ENCODE results near the gene CLDN3. TPM values are rescaled to one million over a fixed set of nuclear protein-coding genes. Genes with fewer than 3 reads are reported as not detected.

Gene CLDN3
- total RNA-seq, 4 donors from 2014 or later, result 0.80 TPM; not detected in 3

- intact Hi-C loops (cut with DNase I), result no loop called here
- 64% methylated on average over 14 of the region's 17 CpGs for WGBS
- TF ChIP-seq EP300 (IDR thresholded peaks at IDR 0.05) (no peak), POLR2A (IDR thresholded peaks at IDR 0.05; ENCODE audit: low read depth) (no peak), CTCF (IDR thresholded peaks at IDR 0.05) (no peak), POLR2AphosphoS5 (IDR thresholded peaks at IDR 0.05) (no peak)
- H3K9me3 ChIP-seq, result no peaks in the 10 kb centered on the region
- no peaks in the 10 kb centered on the region for H3K36me3 ChIP-seq
- H3K4me1 ChIP-seq, result peaks cover 8 to 25% (median 20%) of the 10 kb centered on the region in 4 donors
- H3K27ac ChIP-seq (replicated peaks in 1 of 4), result no peak overlapping the region
- peak overlapping the region in 2 of 4 donors; percentile 27 to 37 for H3K4me3 ChIP-seq
- peaks cover 0 to 53% (median 28%) of the 10 kb centered on the region in 4 donors for H3K27me3 ChIP-seq
- DNase-seq (ENCODE audit: extremely low spot score), result no peak
These were observed 995 bp upstream of the CLDN3 start for GRCh38 chr7:73770860-73771670.

- Histone ChIP-seq H3K36me3 (no peaks in the 10 kb centered on the region), H3K4me1 (peaks cover 8 to 25% (median 20%) of the 10 kb centered on the region in 4 donors), H3K27me3 (peaks cover 0 to 53% (median 28%) of the 10 kb centered on the region in 4 donors), H3K27ac (replicated peaks in 1 of 4) (no peak overlapping the region), H3K9me3 (no peaks in the 10 kb centered on the region), H3K4me3 (peak overlapping the region; percentile 27 to 45 (median 37))
- DNase-seq (ENCODE audit: extremely low spot score), result no peak
- TF ChIP-seq POLR2AphosphoS5 (IDR thresholded peaks at IDR 0.05) (no peak), EP300 (IDR thresholded peaks at IDR 0.05) (no peak), CTCF (IDR thresholded peaks at IDR 0.05) (no peak)
- intact Hi-C loops (cut with DNase I), result no loop called here
- WGBS, result 14% methylated on average over 24 of the region's 49 CpGs
These were observed 529 bp downstream of the CLDN3 start for GRCh38 chr7:73769481-73770001.

GRCh38 chr7:73768641-73769480, 1.2 kb downstream of the CLDN3 start:
- Histone ChIP-seq H3K36me3 (no peaks in the 10 kb centered on the region), H3K4me1 (peaks cover 8 to 25% (median 20%) of the 10 kb centered on the region in 4 donors), H3K27ac (replicated peaks in 1 of 4) (no peak overlapping the region), H3K9me3 (no peaks in the 10 kb centered on the region), H3K4me3 (no peak overlapping the region), H3K27me3 (peaks cover 0 to 53% (median 28%) of the 10 kb centered on the region in 4 donors)
- intact Hi-C loops (cut with DNase I), result no loop called here
- TF ChIP-seq POLR2A (IDR thresholded peaks at IDR 0.05; ENCODE audit: low read depth) (no peak), POLR2AphosphoS5 (IDR thresholded peaks at IDR 0.05) (no peak), EP300 (IDR thresholded peaks at IDR 0.05) (no peak), CTCF (IDR thresholded peaks at IDR 0.05) (no peak)
- no peak for DNase-seq (ENCODE audit: extremely low spot score)
- 44% methylated on average over 9 of the region's 53 CpGs for WGBS

- Histone ChIP-seq H3K36me3 (no peaks in the 10 kb centered on the region), H3K27me3 (peaks cover 0 to 43% (median 28%) of the 10 kb centered on the region in 4 donors), H3K27ac (replicated peaks in 1 of 4) (no peak overlapping the region), H3K4me1 (peaks cover 8 to 25% (median 20%) of the 10 kb centered on the region in 4 donors), H3K4me3 (no peak overlapping the region), H3K9me3 (no peaks in the 10 kb centered on the region)
- DNase-seq (ENCODE audit: extremely low spot score), result no peak
- TF ChIP-seq POLR2A (IDR thresholded peaks at IDR 0.05; ENCODE audit: low read depth) (no peak), EP300 (IDR thresholded peaks at IDR 0.05) (no peak), CTCF (IDR thresholded peaks at IDR 0.05) (no peak), POLR2AphosphoS5 (IDR thresholded peaks at IDR 0.05) (no peak)
- WGBS, result 88% methylated on average over 17 of the region's 17 CpGs
- intact Hi-C loops (cut with DNase I), result no loop called here
These were observed 3.4 kb downstream of the CLDN3 start for GRCh38 chr7:73766556-73767229.
